HepG2 (cell line): ENCODE results near the gene C6orf136. TPM values are rescaled to one million over a fixed set of nuclear protein-coding genes. Genes with fewer than 3 reads are reported as not detected.

Experiments
- CC2D1A ChIP-seq: sonication (generic); formaldehyde crosslinking; IDR thresholded peaks from 2 replicates; pipeline ENCODE4 v1.8.1; 2023; ENCODE audit warnings: mild to moderate bottlenecking, missing genetic modification reagents
- EHMT2 ChIP-seq: fragments of 200-600 bp; sonication (generic); IDR thresholded peaks from 2 replicates; pipeline ENCODE4 v1.7.0; 2017; ENCODE audit warnings: antibody characterized with exemption, low read depth, low read length, borderline replicate concordance
- ELF1 ChIP-seq: sonication (generic); formaldehyde crosslinking; IDR thresholded peaks from 2 replicates; pipeline ENCODE4 v1.4.0; 2020; ENCODE audit warnings: missing genetic modification reagents
- HDAC1 ChIP-seq: sonication (generic); formaldehyde crosslinking; IDR thresholded peaks from 2 replicates; pipeline ENCODE4 v1.5.1; 2020; ENCODE audit warnings: mild to moderate bottlenecking, missing genetic modification reagents
- KLF16 ChIP-seq, 2 experiments: sonication (generic) in 1 of 2; formaldehyde crosslinking in 1 of 2; IDR thresholded peaks; 2 replicates each; pipeline versions ENCODE4 v1.6.1 to v1.8.0; 2016 to 2023; ENCODE audit warnings: missing genetic modification reagents in 2 of 2, missing compliant biosample characterization in 1 of 2
- MATR3 ChIP-seq: sonication (generic); formaldehyde crosslinking; IDR thresholded peaks from 2 replicates; pipeline ENCODE4 v1.4.0; 2020; ENCODE audit warnings: missing genetic modification reagents
- NAIF1 ChIP-seq: sonication (generic); formaldehyde crosslinking; IDR thresholded peaks from 2 replicates; pipeline ENCODE4 v1.5.0; 2020; ENCODE audit warnings: mild to moderate bottlenecking, missing genetic modification reagents, borderline replicate concordance
- NCOA5 ChIP-seq: sonication (generic); formaldehyde crosslinking; IDR thresholded peaks from 2 replicates; pipeline ENCODE4 v1.4.0; 2020; ENCODE audit warnings: missing genetic modification reagents
- NFYB ChIP-seq: sonication (generic); formaldehyde crosslinking; IDR thresholded peaks from 2 replicates; pipeline ENCODE4 v1.4.0; 2020; ENCODE audit warnings: missing genetic modification reagents
- PBX2 ChIP-seq: IDR thresholded peaks from 2 replicates; pipeline ENCODE4 v1.6.1; 2016; ENCODE audit warnings: control low read depth
- RELA ChIP-seq: sonication (generic); formaldehyde crosslinking; IDR thresholded peaks from 2 replicates; pipeline ENCODE4 v1.4.0; 2020; ENCODE audit warnings: missing genetic modification reagents
- TOE1 ChIP-seq: sonication (generic); formaldehyde crosslinking; IDR thresholded peaks from 2 replicates; pipeline ENCODE4 v1.4.0; 2020; ENCODE audit warnings: mild to moderate bottlenecking, missing genetic modification reagents
- TRIM22 ChIP-seq: fragments of 450-650 bp; IDR thresholded peaks from 2 replicates; pipeline ENCODE4 v1.6.1; 2017
- ZBTB25 ChIP-seq: IDR thresholded peaks from 2 replicates; pipeline ENCODE4 v1.6.1; 2018; ENCODE audit warnings: missing genetic modification reagents
- ZNF207 ChIP-seq: fragments of 450-650 bp; IDR thresholded peaks from 2 replicates; pipeline ENCODE4 v1.6.1; 2016; ENCODE audit warnings: antibody characterized with exemption, borderline replicate concordance
- ZNF253 ChIP-seq: sonication (generic); formaldehyde crosslinking; IDR thresholded peaks from 2 replicates; pipeline ENCODE4 v1.8.0; 2022; ENCODE audit warnings: mild to moderate bottlenecking, missing genetic modification reagents, borderline replicate concordance
- ZNF280B ChIP-seq: sonication (generic); formaldehyde crosslinking; IDR thresholded peaks from 2 replicates; pipeline ENCODE4 v1.5.0; 2020; ENCODE audit warnings: missing genetic modification reagents, mild to moderate bottlenecking, borderline replicate concordance
- ZNF512B ChIP-seq: sonication (generic); formaldehyde crosslinking; IDR thresholded peaks from 2 replicates; pipeline ENCODE4 v1.5.1; 2020; ENCODE audit warnings: missing genetic modification reagents, mild to moderate bottlenecking, borderline replicate concordance
- ZNF639 ChIP-seq: conservative IDR thresholded peaks from 2 replicates; pipeline ENCODE4 v1.6.1; 2018; ENCODE audit warnings: missing genetic modification reagents
- ZNF7 ChIP-seq: IDR thresholded peaks from 2 replicates; pipeline ENCODE4 v1.6.1; 2016; ENCODE audit warnings: missing biosample characterization, missing genetic modification reagents
- ZNF850 ChIP-seq: sonication (generic); formaldehyde crosslinking; conservative IDR thresholded peaks from 2 replicates; pipeline ENCODE4 v1.9.0; 2021; ENCODE audit warnings: mild to moderate bottlenecking, missing genetic modification reagents
- polyA plus RNA-seq, 8 experiments: library from polyadenylated mRNA; depleted of rRNA in 3 of 8; stranded (reverse) in 7 of 8; unstranded in 1 of 8; fragments of >200 nt; fragmentation: Illumina TruSeq in 4 of 8; extraction: Trizol in 4 of 8; gene quantifications; 2 replicates each; pipeline versions ENCODE4 v1.2.1 to v1.2.3, GENCODE V29; 2011 to 2016; ENCODE audit warnings: low read depth in 4 of 8, missing spikeins in 1 of 8, mixed read lengths in 1 of 8; ENCODE audit not compliant: insufficient read depth in 1 of 8
- total RNA-seq, 5 experiments: library from RNA; depleted of rRNA; stranded (reverse); fragments of >200 nt; fragmentation: Illumina TruSeq; extraction: Trizol; gene quantifications; 2 replicates each; pipeline ENCODE4 v1.2.3, GENCODE V29; 2016; ENCODE audit warnings: low read depth in 1 of 5

Gene C6orf136
- total and polyA plus RNA-seq, 2 of the 13 experiments (the other 11 are each of a cell fraction or from before 2014, with no cell fraction given): 12.0 to 26.2 TPM

- peak; percentile 89 for TF ChIP-seq NFYB (CRISPR knock-in tag)
- no peak for TF ChIP-seq ZNF280B (CRISPR knock-in tag)
- TF ChIP-seq ZNF512B (CRISPR knock-in tag): no peak
- TF ChIP-seq PBX2: no peak
- no peak for TF ChIP-seq MATR3
- TF ChIP-seq ZBTB25 (CRISPR knock-in tag): peak; percentile 93
- TF ChIP-seq ELF1: peak; percentile 98
- TF ChIP-seq RELA (CRISPR knock-in tag): 0 out of 2 replicates have a peak, but pooled peaks have one; percentile 11
- TF ChIP-seq HDAC1 (CRISPR knock-in tag): no peak; the same call in 1 of the 2 replicates
- 0 out of 2 replicates have a peak, but pooled peaks have one; percentile 56 for TF ChIP-seq ZNF253 (CRISPR knock-in tag)
- TF ChIP-seq EHMT2: no peak
- TF ChIP-seq KLF16 (CRISPR knock-in tag; IDR thresholded peaks at IDR 0.05): peak in 1 of 2 experiments; percentile 95; a peak in 2 of 4 replicates
- TF ChIP-seq CC2D1A: no peak
- TF ChIP-seq TRIM22: no peak
- no peak for TF ChIP-seq NAIF1 (CRISPR knock-in tag)
- TF ChIP-seq TOE1: no peak
- no peak for TF ChIP-seq ZNF7
- TF ChIP-seq NCOA5 (CRISPR knock-in tag): no peak
- peak; percentile 56; the same call in 1 of the 2 replicates for TF ChIP-seq ZNF639 (CRISPR knock-in tag)
- no peak for TF ChIP-seq ZNF850 (CRISPR knock-in tag)
- TF ChIP-seq ZNF207: no peak
Observed at GRCh38 chr6:30616811-30617564, 29.9 kb upstream of the C6orf136 start, which contains the start of gene PPP1R10 (continued).
